HepG2 (cell line): Measurements from ENCODE around the gene CD46. TPM values are rescaled to one million over a fixed set of nuclear protein-coding genes. Genes with fewer than 3 reads are reported as not detected.

ENCODE experiments used
- ATAC-seq: fragments of 200-7000 bp; cut with Tn5 transposase; 3 replicates; pipeline ENCODE4 v1.9.1; 2020; ENCODE audit warnings: mild to moderate bottlenecking, moderate library complexity
- BruUV-seq: library from RNA; stranded (reverse); fragments of 400-500 nt; replicated peaks from 2 replicates; lab custom pipeline; 2021; lab: Mats Ljungman, UMichigan
- CTCF ChIA-PET: fragments of 300-600 bp; formaldehyde crosslinking; extraction: SDS; loops from one replicate; lab custom pipeline; 2021; ENCODE audit warnings: low total read pairs, inconsistent platforms, low intra/inter-chr PET ratio; lab: Yijun Ruan, JAX
- POLR2A ChIA-PET: fragments of 350-600 bp; sonication (Branson Sonifier 250); formaldehyde crosslinking; loops from one replicate; lab custom pipeline; 2020; ENCODE audit warnings: antibody characterized with exemption, inconsistent platforms; lab: Yijun Ruan, JAX
- DNase-seq: peaks from one replicate; pipeline ENCODE4 v3.0.0-alpha.2; 2015; ENCODE audit warnings: low spot score
- FAIRE-seq: peaks from 3 replicates; lab custom pipeline; 2011; peaks lifted over from hg19 to GRCh38; lab: Jason Lieb, UNC
- H2AFZ ChIP-seq: one replicate; pipeline ENCODE4 v1.6.1; 2011; ENCODE audit warnings: low read length, inconsistent platforms
- H3K27ac ChIP-seq: fragments of 300-600 bp; 3 replicates; pipeline ENCODE4 v1.8.0; 2011; ENCODE audit warnings: mixed run types, mild to moderate bottlenecking, mixed read lengths, low read length, inconsistent platforms; ENCODE audit not compliant: insufficient read depth; ENCODE audit errors: extremely low read length
- H3K27me3 ChIP-seq, 2 experiments: fragments of 200-600 bp in 1 of 2; 2 replicates in 1 of 2; 3 replicates in 1 of 2; pipeline versions ENCODE4 v1.6.0 to v1.8.0; 2011; ENCODE audit warnings: low read length in 2 of 2, mild to moderate bottlenecking in 2 of 2, moderate library complexity in 2 of 2, inconsistent platforms in 1 of 2; ENCODE audit not compliant: insufficient read depth in 2 of 2, control insufficient read depth in 1 of 2
- H3K36me3 ChIP-seq, 2 experiments: fragments of 200-600 bp in 1 of 2; replicated peaks in 1 of 2; 2 replicates in 1 of 2; 3 replicates in 1 of 2; pipeline versions ENCODE4 v1.5.1 to v1.8.0; 2011; ENCODE audit warnings: low read length in 2 of 2, inconsistent platforms in 1 of 2; ENCODE audit not compliant: insufficient read depth in 2 of 2, control insufficient read depth in 1 of 2
- H3K4me1 ChIP-seq: 2 replicates; pipeline ENCODE4 v1.5.1; 2012; ENCODE audit warnings: low read length, inconsistent platforms; ENCODE audit not compliant: insufficient read depth
- H3K4me2 ChIP-seq: 2 replicates; pipeline ENCODE4 v1.6.0; 2011; ENCODE audit warnings: low read depth, low read length, inconsistent platforms
- H3K4me3 ChIP-seq, 3 experiments: fragments of 200-600 bp in 1 of 3; sonication (generic), shearing (Covaris generic) in 1 of 3; replicated peaks in 1 of 3; 2 replicates each; pipeline ENCODE4 v1.5.1; 2011 to 2016; ENCODE audit warnings: low read length in 3 of 3, inconsistent platforms in 2 of 3, low read depth in 2 of 3, mild to moderate bottlenecking in 2 of 3, control low read depth in 1 of 3, mixed read lengths in 1 of 3; ENCODE audit not compliant: insufficient read depth in 1 of 3
- H3K79me2 ChIP-seq: one replicate; pipeline ENCODE4 v1.6.1; 2011; ENCODE audit warnings: low read length, inconsistent platforms; ENCODE audit not compliant: insufficient read depth
- H3K9ac ChIP-seq: 2 replicates; pipeline ENCODE4 v1.6.0; 2011; ENCODE audit warnings: mild to moderate bottlenecking, low read depth, low read length, inconsistent platforms; ENCODE audit not compliant: insufficient read depth
- H3K9me3 ChIP-seq: 2 replicates; pipeline ENCODE4 v1.5.1; 2012; ENCODE audit warnings: mild to moderate bottlenecking, low read length
- H4K20me1 ChIP-seq: 2 replicates; pipeline ENCODE4 v1.6.0; 2011; ENCODE audit warnings: inconsistent platforms, mild to moderate bottlenecking, low read length, moderate library complexity; ENCODE audit not compliant: insufficient read depth
- CBFB ChIP-seq: sonication (generic); formaldehyde crosslinking; IDR thresholded peaks from 2 replicates; pipeline ENCODE4 v1.4.0; 2020; ENCODE audit warnings: missing genetic modification reagents
- GRHL1 ChIP-seq: sonication (generic); formaldehyde crosslinking; conservative IDR thresholded peaks from 2 replicates; pipeline ENCODE4 v1.8.0; 2022; ENCODE audit warnings: missing genetic modification reagents
- HMGA1 ChIP-seq: sonication (generic); formaldehyde crosslinking; conservative IDR thresholded peaks from 2 replicates; pipeline ENCODE4 v1.4.0; 2020; ENCODE audit warnings: missing genetic modification reagents
- HNF4A ChIP-seq: sonication (generic); formaldehyde crosslinking; IDR thresholded peaks from 2 replicates; pipeline ENCODE4 v1.4.0; 2020; ENCODE audit warnings: missing genetic modification reagents
- KIAA2018 ChIP-seq: sonication (generic); formaldehyde crosslinking; IDR thresholded peaks from 2 replicates; pipeline ENCODE4 v1.5.0; 2020; ENCODE audit warnings: mild to moderate bottlenecking, missing genetic modification reagents, borderline replicate concordance
- RAD51 ChIP-seq: fragments of 450-650 bp; IDR thresholded peaks from 2 replicates; pipeline ENCODE4 v1.6.1; 2016; ENCODE audit warnings: borderline replicate concordance
- SMC3 ChIP-seq: IDR thresholded peaks from 2 replicates; pipeline ENCODE4 v1.6.1; 2011; ENCODE audit warnings: low read length, improper control_type of control experiment
- SNRNP70 ChIP-seq: fragments of 200-400 bp; formaldehyde crosslinking; IDR thresholded peaks from 2 replicates; pipeline ENCODE4 v1.6.1; 2017; ENCODE audit warnings: mild to moderate bottlenecking, low read depth, low read length, moderate library complexity
- SPEN ChIP-seq: sonication (generic); formaldehyde crosslinking; IDR thresholded peaks from 2 replicates; pipeline ENCODE4 v1.5.1; 2020; ENCODE audit warnings: low read depth, mild to moderate bottlenecking, missing genetic modification reagents
- ZNF577 ChIP-seq: sonication (generic); formaldehyde crosslinking; IDR thresholded peaks from 2 replicates; pipeline ENCODE4 v1.4.0; 2020; ENCODE audit warnings: mild to moderate bottlenecking, low read depth, missing genetic modification reagents, borderline replicate concordance
- WGBS: methylation state at CpG from one replicate; pipeline ENCODE4 v1.1.6; 2017; ENCODE audit warnings: low lambda C conversion rate; 5-methylcytosine and 5-hydroxymethylcytosine counted together
- in situ Hi-C: cut with HindIII; loops from 2 replicates; pipeline ENCODE4 v1.10.0; 2017; ENCODE audit warnings: low pct_unique_long_range_greater_than_20kb; ENCODE audit not compliant: extremely low pct_ligation_motif_present
- intact Hi-C: fragments of 100-400 bp; cut with micrococcal nuclease; formaldehyde crosslinking; loops from one replicate; pipeline ENCODE4 v1.10.0; 2022; ENCODE audit not compliant: unreplicated experiment
- polyA plus RNA-seq, 8 experiments: library from polyadenylated mRNA; depleted of rRNA in 3 of 8; stranded (reverse) in 7 of 8; unstranded in 1 of 8; fragments of >200 nt; fragmentation: Illumina TruSeq in 4 of 8; extraction: Trizol in 4 of 8; gene quantifications; 2 replicates each; pipeline versions ENCODE4 v1.2.1 to v1.2.3, GENCODE V29; 2011 to 2016; ENCODE audit warnings: low read depth in 4 of 8, missing spikeins in 1 of 8, mixed read lengths in 1 of 8; ENCODE audit not compliant: insufficient read depth in 1 of 8
- total RNA-seq, 5 experiments: library from RNA; depleted of rRNA; stranded (reverse); fragments of >200 nt; fragmentation: Illumina TruSeq; extraction: Trizol; gene quantifications; 2 replicates each; pipeline ENCODE4 v1.2.3, GENCODE V29; 2016; ENCODE audit warnings: low read depth in 1 of 5

CD46 gene
- total and polyA plus RNA-seq, 2 of the 13 experiments (the other 11 are each of a cell fraction or from before 2014, with no cell fraction given), result 130 to 277 TPM

- TF ChIP-seq HMGA1 (CRISPR knock-in tag) (no peak), HNF4A (CRISPR knock-in tag) (no peak)
These were observed 4.0 kb upstream of the CD46 start (continued) for GRCh38 chr1:207747627-207748492.

DNA sequence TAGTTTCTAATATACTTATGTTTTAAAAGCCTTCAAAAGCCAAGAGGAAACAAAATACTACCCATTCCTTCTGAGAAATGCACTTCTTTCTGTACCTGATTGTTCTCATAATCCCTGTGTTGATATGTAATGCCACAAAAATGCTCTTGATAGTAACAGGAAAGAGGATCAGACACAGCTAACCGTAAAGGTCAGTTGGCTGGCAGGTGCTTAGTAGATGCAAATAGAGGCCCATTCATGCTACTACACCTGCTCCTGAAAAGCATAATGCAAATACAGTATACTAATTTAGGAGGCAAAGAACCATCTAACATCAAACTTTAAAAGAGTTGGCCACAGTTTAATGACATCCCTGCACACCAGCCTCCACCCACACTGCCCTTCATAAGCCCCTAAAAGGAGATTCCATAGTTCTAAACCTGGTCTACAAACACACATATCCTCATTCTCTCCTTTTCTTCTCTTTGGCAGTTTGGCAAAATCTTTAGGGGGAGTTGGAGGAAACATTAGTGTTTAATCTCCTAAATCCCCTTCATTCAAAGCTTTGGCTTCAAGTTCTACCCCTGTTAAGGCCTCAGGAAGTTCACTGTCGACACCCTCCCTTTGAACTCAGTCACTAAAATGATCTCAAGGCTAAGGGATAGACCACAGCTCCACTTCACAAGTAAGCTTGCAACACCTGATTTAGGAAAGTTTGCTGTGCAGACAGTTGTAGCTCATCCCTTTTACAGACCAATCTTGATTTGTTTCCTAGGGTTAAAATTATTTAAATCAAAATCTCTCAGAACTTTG lies 2.9 kb upstream of the CD46 start:
- peak; percentile 15 for FAIRE-seq
- peaks cover 51% of the 10 kb centered on the region for H3K4me1 ChIP-seq
- 9% methylated on average over 2 of the region's 2 CpGs for WGBS
- no peaks in the 10 kb centered on the region for H3K36me3 ChIP-seq
- no peak for ATAC-seq
- DNase-seq, result peak; percentile 33
- H3K27me3 ChIP-seq, result no peaks in the 10 kb centered on the region; a peak in 2 of 5 replicates
- H3K4me2 ChIP-seq, result peak overlapping the region; percentile 39
- H3K9ac ChIP-seq, result no peak overlapping the region
- no peaks in the 10 kb centered on the region for H3K9me3 ChIP-seq
- peaks cover 24% of the 10 kb centered on the region for H3K79me2 ChIP-seq
- CTCF ChIA-PET, result no interaction called here
- no peak overlapping the region for H2AFZ ChIP-seq
- intact Hi-C loops (no loop called here), in situ Hi-C loops (no loop called here)
- no peak overlapping the region for H3K4me3 ChIP-seq
- POLR2A ChIA-PET, result interaction anchor here (0.6 kb wide), 1 partner anchor 11 kb away, joined by 3 read pairs; no protein-coding TSS in a partner anchor
- H4K20me1 ChIP-seq, result peaks cover 11% of the 10 kb centered on the region
- H3K27ac ChIP-seq, result no peak overlapping the region
- BruUV-seq, result no TSS peak
- TF ChIP-seq CBFB (CRISPR knock-in tag) (no peak), RAD51 (no peak), KIAA2018 (CRISPR knock-in tag) (no peak), GRHL1 (CRISPR knock-in tag) (no peak), SMC3 (no peak), ZNF577 (CRISPR knock-in tag) (no peak), SNRNP70 (no peak), SPEN (CRISPR knock-in tag) (no peak)
